K562 (cell line): Measurements from ENCODE around the gene TREX2. TPM values are rescaled to one million over a fixed set of nuclear protein-coding genes. Genes with fewer than 3 reads are reported as not detected.

ENCODE experiments used
- BRD4 ChIP-seq: fragments of 200-600 bp; sonication (generic); IDR thresholded peaks from 2 replicates; pipeline ENCODE4 v1.6.1; 2017; ENCODE audit warnings: inconsistent platforms
- CEBPG ChIP-seq, 3 experiments: fragments of 200-800 bp in 1 of 3; sonication (Bioruptor generic) in 1 of 3; sonication (generic) in 1 of 3; formaldehyde crosslinking in 1 of 3; IDR thresholded peaks in 2 of 3; conservative IDR thresholded peaks in 1 of 3; 2 replicates each; pipeline versions ENCODE4 v1.6.1 to v1.8.0; 2016 to 2022; ENCODE audit warnings: missing compliant biosample characterization in 2 of 3, missing genetic modification characterization in 2 of 3, mild to moderate bottlenecking in 1 of 3, missing genetic modification reagents in 1 of 3
- FOXK1 ChIP-seq: sonication (generic); formaldehyde crosslinking; IDR thresholded peaks from 2 replicates; pipeline ENCODE4 v1.8.0; 2022; ENCODE audit warnings: missing genetic modification reagents, mild to moderate bottlenecking, borderline replicate concordance
- NFYB ChIP-seq: IDR thresholded peaks from 2 replicates; pipeline ENCODE4 v1.6.1; 2011; ENCODE audit warnings: mild to moderate bottlenecking, moderate library complexity; ENCODE audit not compliant: insufficient read length; ENCODE audit errors: extremely low read depth
- ZNF184 ChIP-seq: sonication (generic); formaldehyde crosslinking; IDR thresholded peaks from 2 replicates; pipeline ENCODE4 v1.5.0; 2020; ENCODE audit warnings: missing genetic modification reagents
- ZNF232 ChIP-seq: sonication (generic); formaldehyde crosslinking; IDR thresholded peaks from 2 replicates; pipeline ENCODE4 v1.8.0; 2022; ENCODE audit warnings: mild to moderate bottlenecking, missing genetic modification reagents
- ZNF75A ChIP-seq: fragments of 450-650 bp; formaldehyde crosslinking; IDR thresholded peaks from 2 replicates; pipeline ENCODE4 v1.4.0; 2020; ENCODE audit warnings: mild to moderate bottlenecking
- ZNF778 ChIP-seq: fragments of 450-650 bp; formaldehyde crosslinking; IDR thresholded peaks from 2 replicates; pipeline ENCODE4 v1.4.0; 2020; ENCODE audit warnings: mild to moderate bottlenecking, moderate library complexity
- polyA plus RNA-seq, 8 experiments: library from polyadenylated mRNA; depleted of rRNA in 4 of 8; stranded (reverse) in 5 of 8; unstranded in 3 of 8; fragments of >200 nt; fragmentation: Nextera tagmentation in 2 of 8; fragmentation: Illumina TruSeq in 1 of 8; extraction: Ambion mirVana in 2 of 8; extraction: Trizol in 1 of 8; gene quantifications; 2 replicates each; pipeline versions ENCODE4 v1.2.1 to v1.2.3, GENCODE V29; 2011 to 2014; ENCODE audit warnings: inconsistent platforms in 1 of 8, missing spikeins in 1 of 8
- total RNA-seq, 7 experiments: library from RNA; depleted of rRNA in 6 of 7; stranded (reverse); fragments of >200 nt in 6 of 7; fragmentation: Illumina TruSeq in 2 of 7; extraction: Trizol in 2 of 7; gene quantifications; 2 replicates each; pipeline versions ENCODE4 v1.2.1 to v1.2.3, GENCODE V29; 2011 to 2021; ENCODE audit warnings: low replicate concordance in 1 of 7
- TF ChIP-seq, protein P1 (sequence below), 2 experiments: fragments of 450-650 bp in 1 of 2; sonication (generic) in 1 of 2; formaldehyde crosslinking in 1 of 2; IDR thresholded peaks; 2 replicates each; pipeline versions ENCODE4 v1.7.1 to v1.9.0; 2016 to 2022; ENCODE audit warnings: inconsistent platforms in 1 of 2, mild to moderate bottlenecking in 1 of 2, missing genetic modification reagents in 1 of 2

Gene TREX2
- total and polyA plus RNA-seq, 9 of the 15 experiments (the other 6 are each of a cell fraction or from before 2014, with no cell fraction given), result 0.07 to 1.5 (median 0.33) TPM; not detected in 2

DNA sequence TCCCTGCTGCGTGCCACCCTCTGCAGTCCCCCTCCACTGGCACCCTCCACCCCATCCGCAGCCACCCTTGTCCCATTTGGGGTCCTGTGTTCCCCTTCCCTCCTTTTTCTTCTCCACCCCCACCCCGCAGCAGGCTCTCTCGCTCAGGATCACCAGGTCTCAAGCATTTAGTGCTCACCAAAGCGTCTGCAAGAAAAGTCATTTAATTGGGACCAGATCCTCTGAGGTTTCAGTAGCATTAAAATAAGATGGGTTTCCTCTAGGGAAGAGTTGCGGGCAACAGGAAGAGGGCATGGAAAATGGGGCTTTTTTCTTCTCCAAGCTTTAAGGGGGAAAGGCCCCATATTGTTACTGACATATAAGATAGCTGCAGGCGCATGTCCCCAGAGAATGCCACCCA lies 29.4 kb upstream of the TREX2 start (continued):
- TF ChIP-seq, protein P1, sequence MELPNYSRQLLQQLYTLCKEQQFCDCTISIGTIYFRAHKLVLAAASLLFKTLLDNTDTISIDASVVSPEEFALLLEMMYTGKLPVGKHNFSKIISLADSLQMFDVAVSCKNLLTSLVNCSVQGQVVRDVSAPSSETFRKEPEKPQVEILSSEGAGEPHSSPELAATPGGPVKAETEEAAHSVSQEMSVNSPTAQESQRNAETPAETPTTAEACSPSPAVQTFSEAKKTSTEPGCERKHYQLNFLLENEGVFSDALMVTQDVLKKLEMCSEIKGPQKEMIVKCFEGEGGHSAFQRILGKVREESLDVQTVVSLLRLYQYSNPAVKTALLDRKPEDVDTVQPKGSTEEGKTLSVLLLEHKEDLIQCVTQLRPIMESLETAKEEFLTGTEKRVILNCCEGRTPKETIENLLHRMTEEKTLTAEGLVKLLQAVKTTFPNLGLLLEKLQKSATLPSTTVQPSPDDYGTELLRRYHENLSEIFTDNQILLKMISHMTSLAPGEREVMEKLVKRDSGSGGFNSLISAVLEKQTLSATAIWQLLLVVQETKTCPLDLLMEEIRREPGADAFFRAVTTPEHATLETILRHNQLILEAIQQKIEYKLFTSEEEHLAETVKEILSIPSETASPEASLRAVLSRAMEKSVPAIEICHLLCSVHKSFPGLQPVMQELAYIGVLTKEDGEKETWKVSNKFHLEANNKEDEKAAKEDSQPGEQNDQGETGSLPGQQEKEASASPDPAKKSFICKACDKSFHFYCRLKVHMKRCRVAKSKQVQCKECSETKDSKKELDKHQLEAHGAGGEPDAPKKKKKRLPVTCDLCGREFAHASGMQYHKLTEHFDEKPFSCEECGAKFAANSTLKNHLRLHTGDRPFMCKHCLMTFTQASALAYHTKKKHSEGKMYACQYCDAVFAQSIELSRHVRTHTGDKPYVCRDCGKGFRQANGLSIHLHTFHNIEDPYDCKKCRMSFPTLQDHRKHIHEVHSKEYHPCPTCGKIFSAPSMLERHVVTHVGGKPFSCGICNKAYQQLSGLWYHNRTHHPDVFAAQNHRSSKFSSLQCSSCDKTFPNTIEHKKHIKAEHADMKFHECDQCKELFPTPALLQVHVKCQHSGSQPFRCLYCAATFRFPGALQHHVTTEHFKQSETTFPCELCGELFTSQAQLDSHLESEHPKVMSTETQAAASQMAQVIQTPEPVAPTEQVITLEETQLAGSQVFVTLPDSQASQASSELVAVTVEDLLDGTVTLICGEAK (IDR thresholded peaks at IDR 0.05), result no peak
- TF ChIP-seq, protein P1 (CRISPR knock-in tag; IDR thresholded peaks at IDR 0.05), result no peak
- TF ChIP-seq ZNF75A, result no peak
- TF ChIP-seq ZNF184 (CRISPR knock-in tag), result no peak
- TF ChIP-seq ZNF778, result no peak
- no peak for TF ChIP-seq FOXK1 (CRISPR knock-in tag)
- TF ChIP-seq NFYB, result no peak
- TF ChIP-seq CEBPG (CRISPR knock-in tag; IDR thresholded peaks at IDR 0.05), result no peak
- no peak for TF ChIP-seq CEBPG (tag; conservative IDR thresholded peaks at IDR 0.05 in 1 of 2, IDR thresholded peaks at IDR 0.05 in 1 of 2)
- TF ChIP-seq BRD4, result no peak
- no peak for TF ChIP-seq ZNF232 (CRISPR knock-in tag)
